Ovary (tissue), 3 donors: ENCODE measurements around the gene IL4.

Experiments
- CTCF ChIP-seq, 3 donors: fragments of 450-650 bp in 2 of 3; fragments of 200-600 bp in 1 of 3; IDR thresholded peaks; one replicate each; pipeline versions ENCODE4 v1.5.1 to v1.8.0; 2016 to 2022; ENCODE audit warnings: antibody characterized with exemption in 3 of 3, mild to moderate bottlenecking in 1 of 3
- POLR2A ChIP-seq: fragments of 450-650 bp; IDR thresholded peaks from one replicate; pipeline ENCODE4 v1.6.1; 2017; ENCODE audit warnings: antibody characterized with exemption, mild to moderate bottlenecking, moderate library complexity
- donor health status: DM: no; HTN: no; CAD: no.

- TF ChIP-seq CTCF (IDR thresholded peaks at IDR 0.05) (no peak), POLR2A (no peak)
These were observed 11.3 kb downstream of the IL4 start for GRCh38 chr5:132684922-132685720.
